T-helper 1 cell (primary cell): Measurements from ENCODE around the gene CLIC5.

Experiments
- DNase-seq, 5 donors: peaks; one replicate each; pipeline ENCODE4 v3.0.0-alpha.2; 2012 to 2020

Gene CLIC5

GRCh38 chr6:45882671-45883070 is 133.0 kb downstream of the CLIC5 start:
- no peak for DNase-seq

DNA sequence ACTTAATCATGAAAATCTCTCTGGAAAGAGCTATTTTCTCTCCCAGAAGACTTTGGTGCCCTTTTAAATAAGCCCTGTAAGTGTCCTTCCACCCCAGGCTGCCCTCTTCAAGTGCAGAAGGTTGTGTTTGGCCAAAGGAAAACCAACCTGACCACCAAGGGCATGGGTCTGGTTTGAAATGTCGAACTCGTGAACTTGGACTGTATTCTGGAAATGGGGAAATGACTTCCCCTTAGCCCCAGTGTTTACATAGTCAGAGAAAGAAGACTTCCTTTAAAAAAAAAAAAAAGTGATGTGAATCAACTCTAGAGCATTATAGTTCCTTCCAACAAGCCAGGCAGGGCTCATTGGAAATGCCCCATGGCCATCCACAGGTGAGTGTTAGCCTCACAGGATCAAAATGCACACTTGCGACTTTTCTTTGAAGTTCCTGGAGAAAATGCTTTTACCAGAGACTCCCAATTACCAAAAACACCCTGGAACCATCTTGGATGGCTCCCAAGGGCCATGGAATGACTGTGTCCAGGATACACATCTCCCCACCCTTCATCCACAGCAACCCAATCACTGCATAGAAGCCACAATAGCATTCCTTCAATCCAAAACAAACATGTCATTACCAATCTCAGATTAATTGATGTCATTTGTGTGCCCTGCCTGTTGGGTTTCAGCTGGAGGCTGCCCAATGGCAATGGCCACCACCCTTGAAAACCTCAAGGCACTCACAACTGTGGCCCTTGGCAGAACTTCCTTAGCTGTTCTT is 133.8 kb downstream of the CLIC5 start:
- DNase-seq, result no peak

DNA sequence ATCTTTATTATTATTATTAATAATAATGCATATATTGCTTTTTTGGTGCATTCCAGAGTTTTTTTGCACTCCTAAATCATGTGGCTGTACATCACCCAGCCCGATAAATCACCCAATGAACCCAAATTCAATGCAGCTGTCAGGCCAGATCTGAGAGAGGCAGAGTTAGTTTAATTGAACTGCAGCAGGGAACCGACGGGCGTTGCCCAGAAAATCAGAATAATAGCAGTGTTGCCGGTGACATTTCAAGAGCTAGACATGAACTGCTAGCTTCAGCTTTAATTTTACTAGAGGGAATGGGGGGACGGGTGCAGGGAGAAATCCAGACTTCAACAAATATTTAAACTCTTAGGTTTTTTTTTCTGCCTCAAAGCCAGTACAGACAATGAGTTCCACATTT is 135.0 kb downstream of the CLIC5 start:
- DNase-seq, result no peak

GRCh38 chr6:45880159-45880558 is 135.5 kb downstream of the CLIC5 start:
- no peak for DNase-seq

DNA sequence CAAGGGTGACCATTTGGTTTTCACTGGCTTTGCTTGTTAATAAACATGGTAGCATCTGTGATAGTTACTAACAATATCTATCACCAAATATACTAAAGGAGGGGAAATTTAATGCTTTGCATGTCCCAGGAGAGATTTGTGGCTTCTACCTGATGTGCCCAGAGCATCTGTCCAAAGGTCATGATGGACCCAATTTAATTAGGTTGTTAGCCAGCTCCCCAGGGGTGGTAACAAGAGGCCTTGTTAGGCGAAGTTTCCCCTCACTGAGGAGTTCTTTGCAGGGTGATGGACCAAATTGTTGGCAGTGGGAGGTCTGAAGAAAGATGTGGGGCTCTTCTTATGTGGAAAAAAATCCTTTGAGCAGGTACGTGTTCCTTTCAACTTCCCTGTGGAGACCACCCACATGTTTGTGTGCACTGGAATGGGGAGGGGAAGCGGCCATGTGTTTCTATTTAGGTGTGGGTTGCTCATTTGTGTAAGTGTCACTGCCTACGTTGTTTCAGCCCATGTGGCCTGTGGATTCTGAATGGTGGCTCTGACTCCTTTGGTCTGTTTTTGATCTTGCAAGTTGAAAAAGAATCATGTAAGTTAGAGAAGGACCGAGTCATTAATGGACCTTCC is 137.6 kb downstream of the CLIC5 start:
- DNase-seq, result no peak

DNA sequence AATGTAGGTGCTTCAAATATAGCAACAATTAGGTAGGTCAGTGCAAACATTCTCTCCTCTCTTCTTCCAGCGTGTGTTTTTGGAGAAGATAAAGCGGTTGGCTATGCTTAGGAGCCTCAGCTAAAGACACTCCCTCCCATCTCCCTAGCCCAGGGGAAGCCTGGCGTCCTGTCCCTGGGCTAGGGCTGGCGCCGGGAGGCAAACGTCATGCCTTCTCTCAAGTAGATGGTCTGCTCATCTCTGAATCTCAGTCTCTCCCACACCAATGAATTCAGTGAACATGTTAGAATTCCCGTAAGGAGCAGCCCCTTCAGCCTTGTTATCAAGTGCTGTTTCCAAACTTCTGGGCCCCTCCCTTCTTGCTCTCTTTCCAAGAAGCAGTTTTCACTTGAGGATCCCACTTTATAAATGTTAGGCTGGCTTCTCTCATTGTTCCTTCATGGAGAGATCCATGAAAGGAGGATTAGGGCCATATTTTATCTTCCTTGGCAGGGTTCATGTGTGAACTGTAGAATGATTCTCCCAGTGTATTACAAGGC is 142.8 kb downstream of the CLIC5 start:
- no peak for DNase-seq

GRCh38 chr6:45870531-45870930 is 145.1 kb downstream of the CLIC5 start:
- no peak for DNase-seq

- no peak for DNase-seq
These were observed 151.0 kb downstream of the CLIC5 start for GRCh38 chr6:45864651-45865050.

DNA sequence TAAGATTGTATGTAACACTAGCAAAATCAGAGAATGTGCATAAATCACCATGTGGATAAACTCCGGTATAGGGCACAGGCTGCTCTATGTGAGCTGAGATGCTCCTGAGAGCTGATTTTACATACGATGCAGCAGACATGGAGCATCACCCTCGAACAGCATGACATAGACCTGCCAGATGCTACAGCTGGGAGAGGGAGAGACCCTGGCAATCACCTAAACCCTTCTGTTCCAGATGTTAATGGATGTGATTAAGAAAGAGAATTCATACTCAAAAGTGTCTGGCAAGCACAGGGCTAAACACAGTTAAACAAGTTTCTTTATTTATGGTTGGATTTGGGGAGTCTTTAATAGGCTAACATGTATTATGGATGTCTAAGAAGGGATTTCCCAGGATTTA is 157.0 kb downstream of the CLIC5 start:
- DNase-seq, result no peak

DNA sequence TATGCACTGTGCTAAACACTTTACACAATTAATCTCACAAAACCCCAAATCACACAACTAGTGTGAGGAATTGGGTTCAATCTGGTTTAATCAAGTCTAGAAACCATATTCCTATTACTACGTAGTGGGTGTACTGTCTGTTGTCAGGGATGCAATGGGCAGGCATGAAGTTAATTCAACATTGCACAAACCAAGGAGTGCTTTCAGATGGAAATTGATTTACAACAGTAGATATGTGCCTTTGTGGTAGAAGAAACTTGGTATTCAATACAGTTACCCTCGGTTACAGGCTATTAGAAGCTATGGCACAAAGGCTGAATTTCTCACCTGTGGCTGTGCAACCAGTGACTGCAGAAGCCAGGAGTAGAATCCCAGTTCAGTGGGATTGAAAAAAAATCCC is 157.8 kb downstream of the CLIC5 start:
- no peak for DNase-seq

- DNase-seq, result no peak
These were observed 159.8 kb downstream of the CLIC5 start for GRCh38 chr6:45855642-45856394.

DNA sequence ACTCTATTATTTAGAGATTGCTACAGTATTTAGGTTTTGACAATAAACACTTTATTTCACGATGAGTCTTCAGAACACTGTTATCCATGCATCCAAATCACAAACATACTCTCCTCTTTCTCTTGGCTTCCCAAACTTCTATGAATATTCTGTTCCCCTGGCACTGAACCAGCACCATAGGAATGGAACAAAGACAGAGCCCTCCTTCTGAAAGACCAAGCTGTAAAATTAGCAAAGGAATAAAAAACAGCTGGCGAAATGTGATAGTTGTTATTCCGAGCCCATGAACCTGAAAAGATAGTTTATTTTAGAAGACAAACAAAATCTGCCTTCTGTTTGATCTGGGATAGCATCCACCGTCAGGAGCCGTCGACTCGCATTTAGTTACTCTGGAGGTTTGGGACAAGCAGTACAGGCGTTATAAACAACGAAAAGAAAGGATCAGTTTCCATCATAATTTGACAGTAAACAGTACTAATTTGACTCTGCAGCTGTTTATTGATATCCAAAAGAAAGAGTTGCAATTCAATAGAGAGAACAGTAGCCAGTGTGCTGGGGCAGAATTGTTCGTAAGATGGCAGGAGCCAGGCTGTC is 161.4 kb downstream of the CLIC5 start:
- no peak for DNase-seq

GRCh38 chr6:45851034-45851400 is 164.6 kb downstream of the CLIC5 start:
- no peak for DNase-seq

- no peak for DNase-seq
These were observed 165.2 kb downstream of the CLIC5 start for GRCh38 chr6:45850378-45851033.

- no peak for DNase-seq
These were observed 170.1 kb downstream of the CLIC5 start for GRCh38 chr6:45845567-45845966.

DNA sequence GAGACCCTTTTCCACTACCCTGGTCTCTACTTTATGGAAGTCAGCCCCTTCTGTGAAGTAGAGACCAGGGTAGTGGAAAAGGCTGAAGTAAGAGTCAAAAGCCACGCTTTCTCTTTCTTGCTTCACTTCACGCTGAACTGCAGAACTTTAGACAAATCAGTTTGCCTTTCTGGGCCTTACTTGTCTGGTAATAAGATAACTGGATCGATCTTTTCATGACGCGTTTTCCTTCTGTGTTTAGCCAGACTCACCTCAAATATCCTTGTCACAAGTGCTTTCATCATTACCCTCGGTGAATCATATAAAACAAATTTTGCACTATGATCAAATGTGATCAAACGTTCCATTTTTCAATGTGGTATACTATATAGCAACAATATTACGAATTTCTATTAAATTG is 170.7 kb downstream of the CLIC5 start:
- DNase-seq, result no peak

DNA sequence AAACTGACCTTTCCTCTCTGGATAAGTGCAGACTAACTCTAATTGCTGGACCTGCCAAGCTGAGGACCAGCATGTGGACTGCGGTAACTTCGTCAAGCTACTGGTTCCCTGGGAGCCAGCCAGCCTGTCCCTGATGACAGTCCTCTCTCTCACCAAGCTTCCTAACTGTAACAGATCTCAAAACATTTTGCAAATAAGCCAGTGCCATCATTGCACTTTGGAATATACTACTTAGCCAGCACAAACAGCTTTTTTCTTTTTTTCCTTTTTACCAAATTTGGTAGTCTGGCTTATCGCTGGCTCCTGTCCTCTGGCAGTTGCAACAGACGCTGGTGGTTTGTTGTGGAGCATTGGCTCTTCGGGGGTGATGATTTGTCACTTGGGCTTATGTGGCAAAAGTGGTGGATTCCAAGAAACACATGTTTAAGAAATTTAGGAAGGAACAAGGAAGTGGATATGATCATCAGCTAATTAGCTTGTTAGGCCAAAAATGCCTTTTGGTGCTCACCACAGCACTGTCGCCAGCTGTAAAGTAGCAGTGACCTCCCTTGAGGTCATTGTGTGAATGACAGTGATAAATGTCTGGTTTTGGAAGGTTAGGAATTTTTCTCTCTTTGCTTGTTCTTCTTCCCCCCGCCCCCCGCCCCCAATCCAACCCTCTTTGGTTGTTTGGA is 171.7 kb downstream of the CLIC5 start:
- no peak for DNase-seq

- no peak for DNase-seq
These were observed 174.6 kb downstream of the CLIC5 start for GRCh38 chr6:45841062-45841461.

GRCh38 chr6:45838996-45839395 is 176.7 kb downstream of the CLIC5 start:
- no peak for DNase-seq

- no peak for DNase-seq
These were observed 177.2 kb downstream of the CLIC5 start for GRCh38 chr6:45838451-45838850.

DNA sequence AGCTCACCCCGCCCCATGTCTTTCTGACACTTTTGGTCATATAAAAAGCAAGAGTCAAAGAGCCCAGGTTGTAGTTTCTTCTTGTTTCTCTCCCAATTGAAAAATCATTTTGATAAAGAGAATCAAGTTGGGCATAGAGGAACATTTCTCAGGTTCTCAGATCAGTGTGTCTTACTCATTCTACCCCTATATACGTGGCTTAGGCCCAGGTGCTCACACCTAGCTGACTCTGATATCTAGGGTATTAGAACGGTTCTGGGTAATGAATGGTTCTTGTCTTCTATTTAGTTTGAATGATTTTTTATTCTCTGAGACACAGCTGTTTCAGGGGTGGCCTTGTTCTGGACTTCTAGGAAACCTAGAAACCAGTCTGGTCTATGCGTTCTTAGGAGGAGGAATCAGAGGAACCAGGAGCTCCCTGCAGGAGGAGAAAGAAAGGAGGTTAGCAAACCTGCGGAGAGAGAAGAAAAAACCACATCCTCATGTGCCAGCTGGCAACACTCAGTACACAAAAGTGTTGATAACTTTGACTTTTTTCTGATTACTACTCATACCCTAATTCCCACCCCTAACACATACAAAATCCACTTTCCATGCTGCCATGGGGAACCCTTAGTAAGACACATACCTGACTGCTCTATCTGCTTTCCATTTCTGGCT is 178.0 kb downstream of the CLIC5 start:
- no peak for DNase-seq

GRCh38 chr6:45836984-45837383 is 178.7 kb downstream of the CLIC5 start:
- DNase-seq, result no peak
